HG02642 (cell line): ENCODE measurements around the gene KLK3.

Experiments
- ATAC-seq: cut with Tn5 transposase; IDR thresholded peaks from one replicate; pipeline ENCODE4 v1.9.1; 2021; ENCODE audit warnings: mild to moderate bottlenecking; ENCODE audit not compliant: unreplicated experiment, poor library complexity

The KLK3 gene

GRCh38 chr19:50830266-50831025, 24.3 kb upstream of the KLK3 start:
- no peak for ATAC-seq

GRCh38 chr19:50831026-50831396, 23.7 kb upstream of the KLK3 start:
- no peak for ATAC-seq

GRCh38 chr19:50832666-50833065, 22.0 kb upstream of the KLK3 start:
- no peak for ATAC-seq

- no peak for ATAC-seq
Observed at GRCh38 chr19:50833117-50833801, 21.5 kb upstream of the KLK3 start, which contains the start of gene KLK15. Gene KLK15 (minus strand): TSS chr19:50833574. CDS start chr19:50831492, 2,082 bp downstream.

- ATAC-seq, result no peak
Observed at GRCh38 chr19:50833802-50834167, 20.9 kb upstream of the KLK3 start.

- ATAC-seq, result peak; percentile 10
Observed at GRCh38 chr19:50835103-50835784, 19.5 kb upstream of the KLK3 start.

- peak; percentile 82 for ATAC-seq
Observed at GRCh38 chr19:50835785-50836542, 18.8 kb upstream of the KLK3 start.

GRCh38 chr19:50836543-50837195, 18.0 kb upstream of the KLK3 start:
- ATAC-seq, result no peak

- no peak for ATAC-seq
Observed at GRCh38 chr19:50837300-50837699, 17.4 kb upstream of the KLK3 start.

GRCh38 chr19:50838239-50838638, 16.5 kb upstream of the KLK3 start:
- ATAC-seq, result no peak

- no peak for ATAC-seq
Observed at GRCh38 chr19:50839712-50840655, 14.7 kb upstream of the KLK3 start.

- ATAC-seq, result no peak
Observed at GRCh38 chr19:50842130-50842529, 12.6 kb upstream of the KLK3 start.

GRCh38 chr19:50843205-50843604, 11.5 kb upstream of the KLK3 start:
- no peak for ATAC-seq

- no peak for ATAC-seq
Observed at GRCh38 chr19:50843701-50844221, 11.0 kb upstream of the KLK3 start.

- no peak for ATAC-seq
Observed at GRCh38 chr19:50844296-50844935, 10.3 kb upstream of the KLK3 start.

- no peak for ATAC-seq
Observed at GRCh38 chr19:50850738-50851137, 4.0 kb upstream of the KLK3 start.

- ATAC-seq, result no peak
Observed at GRCh38 chr19:50851620-50852019, 3.1 kb upstream of the KLK3 start.

GRCh38 chr19:50857366-50857765, 2.7 kb downstream of the KLK3 start:
- ATAC-seq, result no peak
